ENCODE data around the gene SALL3. TPM values are rescaled to one million over a fixed set of nuclear protein-coding genes. Genes with fewer than 3 reads are reported as not detected.

Gene SALL3
- total and polyA plus RNA-seq, 2 experiments from 2014 or later: 16.9 to 39.8 TPM

DNA sequence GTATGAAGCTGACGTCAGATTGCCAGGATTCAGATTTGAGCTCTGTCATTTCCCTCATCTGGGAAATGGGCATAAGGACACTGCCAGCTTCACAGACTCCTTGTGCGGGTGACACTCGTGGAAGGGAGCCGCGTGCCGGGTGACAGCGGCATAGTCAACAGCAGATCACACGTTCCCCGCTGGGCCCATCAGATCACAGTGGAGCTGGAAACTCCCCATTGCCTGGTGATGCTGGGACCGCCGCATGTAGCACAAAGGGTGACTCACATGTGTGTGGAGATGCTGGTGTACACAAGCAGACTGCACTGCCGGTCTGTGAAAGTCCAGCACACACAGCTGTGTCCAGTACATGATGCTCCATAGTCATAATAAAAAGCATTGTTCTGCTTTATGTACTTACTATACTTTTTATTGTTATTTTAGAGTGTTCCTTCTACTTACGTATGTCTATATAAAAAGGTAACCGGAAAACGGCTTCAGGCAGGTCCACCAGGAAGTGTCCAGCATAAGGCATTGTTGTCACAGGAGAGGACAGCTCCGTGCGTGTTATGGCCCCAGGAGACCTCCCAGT lies 31.8 kb downstream of the SALL3 start:
- no peak overlapping the region for H3K4me2 ChIP-seq
- H2AFZ ChIP-seq: no peak overlapping the region
- TF ChIP-seq, protein P1, sequence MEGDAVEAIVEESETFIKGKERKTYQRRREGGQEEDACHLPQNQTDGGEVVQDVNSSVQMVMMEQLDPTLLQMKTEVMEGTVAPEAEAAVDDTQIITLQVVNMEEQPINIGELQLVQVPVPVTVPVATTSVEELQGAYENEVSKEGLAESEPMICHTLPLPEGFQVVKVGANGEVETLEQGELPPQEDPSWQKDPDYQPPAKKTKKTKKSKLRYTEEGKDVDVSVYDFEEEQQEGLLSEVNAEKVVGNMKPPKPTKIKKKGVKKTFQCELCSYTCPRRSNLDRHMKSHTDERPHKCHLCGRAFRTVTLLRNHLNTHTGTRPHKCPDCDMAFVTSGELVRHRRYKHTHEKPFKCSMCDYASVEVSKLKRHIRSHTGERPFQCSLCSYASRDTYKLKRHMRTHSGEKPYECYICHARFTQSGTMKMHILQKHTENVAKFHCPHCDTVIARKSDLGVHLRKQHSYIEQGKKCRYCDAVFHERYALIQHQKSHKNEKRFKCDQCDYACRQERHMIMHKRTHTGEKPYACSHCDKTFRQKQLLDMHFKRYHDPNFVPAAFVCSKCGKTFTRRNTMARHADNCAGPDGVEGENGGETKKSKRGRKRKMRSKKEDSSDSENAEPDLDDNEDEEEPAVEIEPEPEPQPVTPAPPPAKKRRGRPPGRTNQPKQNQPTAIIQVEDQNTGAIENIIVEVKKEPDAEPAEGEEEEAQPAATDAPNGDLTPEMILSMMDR (conservative IDR thresholded peaks at IDR 0.05; ENCODE audit: low read depth in 2 of 2): no peak
- no peak for TF ChIP-seq POLR2AphosphoS5 (IDR thresholded peaks at IDR 0.05; ENCODE audit: low read depth)
- TF ChIP-seq JUNB (IDR thresholded peaks at IDR 0.05; ENCODE audit: unreplicated experiment): no peak
- no peak for TF ChIP-seq EZH2phosphoT487 (IDR thresholded peaks at IDR 0.05; ENCODE audit: unreplicated experiment)
- no peak for TF ChIP-seq ZNF462 (CRISPR knock-in tag; IDR thresholded peaks at IDR 0.05)
- no peak for TF ChIP-seq CREB1 (CRISPR knock-in tag; IDR thresholded peaks at IDR 0.05; ENCODE audit: low read depth)
- TF ChIP-seq STAT1 (IDR thresholded peaks at IDR 0.05; ENCODE audit: unreplicated experiment): no peak
- no peak for TF ChIP-seq ZNF114 (CRISPR knock-in tag; IDR thresholded peaks at IDR 0.05)
- TF ChIP-seq ZNF331 (CRISPR knock-in tag; IDR thresholded peaks at IDR 0.05; ENCODE audit: low read depth): no peak
- TF ChIP-seq NANOG (IDR thresholded peaks at IDR 0.05; ENCODE audit: borderline replicate concordance): no peak
- TF ChIP-seq EZH2 (IDR thresholded peaks at IDR 0.05; ENCODE audit: low read depth, unreplicated experiment): no peak
- TF ChIP-seq REST (IDR thresholded peaks at IDR 0.05; ENCODE audit: unreplicated experiment): no peak
- no peak for TF ChIP-seq ETS1 (IDR thresholded peaks at IDR 0.05)
- H3K4me1 ChIP-seq (ENCODE audit: insufficient read depth): no peaks in the 10 kb centered on the region
- no peaks in the 10 kb centered on the region for H3F3A ChIP-seq (replicated peaks; ENCODE audit: low read depth)
- ATAC-seq (no peak), DNase-seq (ENCODE audit: low spot score) (no peak)
- no peak overlapping the region for H3K4me3 Mint-ChIP-seq
- H3K27me3 ChIP-seq (ENCODE audit: insufficient read depth): no peaks in the 10 kb centered on the region
- H3K36me3 Mint-ChIP-seq (ENCODE audit: low read depth): no peaks in the 10 kb centered on the region
- H3K79me2 ChIP-seq (replicated peaks; ENCODE audit: insufficient read depth): no peaks in the 10 kb centered on the region
- no peaks in the 10 kb centered on the region for H3K36me3 ChIP-seq (ENCODE audit: insufficient read depth)
- no peaks in the 10 kb centered on the region for H4K20me1 ChIP-seq (replicated peaks; ENCODE audit: insufficient read depth)
- H3K4me3 ChIP-seq: no peak overlapping the region
- H3K9me3 Mint-ChIP-seq: no peaks in the 10 kb centered on the region
- peaks cover 3% of the 10 kb centered on the region for H3K27me3 Mint-ChIP-seq (ENCODE audit: insufficient read depth, low read depth, poor library complexity)
- no peaks in the 10 kb centered on the region for H3K4me1 Mint-ChIP-seq
- H3K27ac Mint-ChIP-seq: no peak overlapping the region
- H3K9me2 ChIP-seq (ENCODE audit: insufficient read depth): no peaks in the 10 kb centered on the region
- H3K27ac ChIP-seq (ENCODE audit: low read depth): no peak overlapping the region

Measured in GM23338 (cell line).